NOMO-1 (cell line): Measurements from ENCODE around the gene CD79A.

Experiments used
- DNase-seq, 2 experiments: peaks; one replicate each; lab custom pipeline; 2025; ENCODE audit not compliant: unreplicated experiment in 2 of 2; lab: John Stamatoyannopoulos, UW

The CD79A gene

DNA sequence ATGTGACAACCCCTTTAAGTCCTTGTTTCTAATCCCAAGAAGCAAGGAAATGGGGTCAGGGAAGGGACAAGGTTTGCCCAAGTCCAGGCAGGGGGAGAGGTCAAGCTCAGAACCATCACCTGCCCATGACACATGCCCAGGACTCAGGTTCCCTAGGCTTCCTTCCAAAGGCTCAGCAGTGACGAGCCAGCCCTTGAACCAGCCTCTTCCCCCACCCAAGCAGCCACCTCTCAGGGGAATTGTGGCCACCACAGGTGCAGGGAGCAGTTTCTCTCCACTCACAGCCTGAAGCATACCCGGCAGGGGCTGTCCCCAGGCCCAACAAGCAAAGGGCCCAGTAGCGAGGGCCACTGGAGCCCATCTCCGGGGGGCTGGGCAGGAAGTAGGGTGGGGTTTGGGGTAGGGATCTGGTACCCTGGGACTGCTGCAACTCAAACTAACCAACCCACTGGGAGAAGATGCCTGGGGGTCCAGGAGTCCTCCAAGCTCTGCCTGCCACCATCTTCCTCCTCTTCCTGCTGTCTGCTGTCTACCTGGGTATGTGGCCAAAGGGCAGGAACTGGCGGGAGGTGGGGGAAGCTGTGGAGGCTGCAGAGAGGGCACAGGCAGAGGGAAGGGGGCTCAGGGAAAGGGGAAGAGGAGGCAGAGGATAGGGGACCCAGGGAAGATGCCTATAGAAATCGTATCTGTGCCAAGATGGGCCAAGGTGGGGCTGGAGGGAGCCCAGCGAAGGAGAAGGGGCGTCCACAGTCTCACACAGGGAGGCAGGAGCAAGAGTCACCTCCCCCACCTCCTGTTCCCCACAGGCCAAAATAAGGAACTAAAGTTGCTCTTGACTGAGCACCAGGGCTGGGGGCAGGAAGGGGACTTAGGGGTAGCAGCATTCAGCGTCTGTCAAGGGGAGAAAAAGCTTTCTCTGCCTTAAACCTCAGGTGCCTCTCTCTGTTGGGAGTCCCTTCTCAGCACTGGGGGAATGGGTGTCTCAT is at the start of gene CD79A:
Gene CD79A, plus strand, starts transcription at position 433 of the 986 bp plus-strand sequence. Its CDS starts 26 bp downstream, at position 459.
- DNase-seq = peak; percentile 84 to 94

DNA sequence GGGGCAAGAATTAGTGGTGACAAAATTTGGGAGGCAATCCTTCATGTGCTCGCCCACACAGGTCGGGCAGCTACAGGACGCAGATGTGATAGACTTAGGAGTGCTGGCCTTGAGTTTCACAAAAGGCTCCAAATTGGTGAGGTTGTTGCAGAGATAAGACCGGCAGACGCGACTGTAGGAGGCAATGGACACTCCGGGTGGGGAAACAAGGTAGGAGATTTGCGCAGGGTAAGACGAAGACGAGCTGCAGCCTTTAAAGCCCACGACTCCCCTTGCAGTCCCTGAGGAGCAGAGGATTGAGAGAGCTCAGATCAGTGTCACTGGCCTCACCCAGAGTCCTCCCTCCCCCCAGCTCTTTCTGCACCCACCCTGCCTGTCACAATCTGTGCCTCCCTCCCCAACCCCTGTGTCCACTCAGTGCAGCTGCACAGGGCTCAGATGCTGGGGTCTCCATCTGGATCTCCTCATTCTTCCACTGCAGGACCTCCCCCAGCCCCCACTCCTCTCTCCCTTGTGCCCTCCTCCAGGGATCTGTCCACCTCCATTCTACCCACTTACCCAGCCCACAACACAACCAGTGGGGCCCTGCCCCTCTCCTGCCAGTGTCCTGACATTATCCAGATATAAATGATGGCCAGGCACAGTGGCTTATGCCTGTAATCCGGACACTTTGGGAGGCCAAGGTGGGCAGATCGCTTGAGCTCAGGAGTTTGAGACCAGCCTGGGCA is 38.9 kb upstream of the CD79A start:
- no peak for DNase-seq

DNA sequence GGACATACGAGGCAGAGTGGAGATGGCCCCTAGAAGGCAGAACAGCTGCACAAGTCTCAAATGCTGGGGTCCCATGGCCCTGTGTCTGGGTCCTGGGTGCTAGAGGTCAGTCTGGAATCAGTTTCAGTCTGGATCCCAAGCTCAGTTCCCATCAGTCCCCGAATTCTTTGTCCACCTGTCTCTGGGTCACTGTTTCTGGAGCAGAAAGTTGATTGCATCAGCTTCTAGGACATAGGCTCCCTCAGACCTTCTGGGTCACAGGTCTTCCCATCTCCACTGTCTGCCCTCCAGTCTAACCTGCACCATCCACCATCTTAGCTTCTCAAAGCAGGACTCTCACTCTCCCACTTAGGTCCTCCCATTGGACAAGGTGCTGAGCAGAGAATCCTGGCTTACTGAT is 37.9 kb upstream of the CD79A start:
- DNase-seq = no peak

DNA sequence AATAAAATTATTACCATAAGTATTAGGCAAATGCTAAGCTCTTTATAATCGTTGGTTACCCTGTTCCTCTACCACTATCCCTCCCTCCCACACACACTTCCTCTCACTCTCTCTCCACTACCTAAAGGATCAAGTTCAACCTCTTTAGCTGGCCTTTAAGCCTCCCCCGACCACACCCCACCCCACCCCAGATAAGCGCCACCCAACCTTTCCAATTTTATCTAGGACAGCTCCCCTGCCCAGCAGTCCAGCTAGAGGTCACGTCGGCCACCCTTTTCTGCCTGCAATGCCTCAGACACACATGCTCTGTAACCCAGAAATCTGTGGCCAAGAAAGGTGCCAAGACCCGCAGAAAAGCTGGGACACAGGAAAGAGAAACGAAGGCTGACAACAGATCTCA is 33.7 kb upstream of the CD79A start:
- DNase-seq = no peak

DNA sequence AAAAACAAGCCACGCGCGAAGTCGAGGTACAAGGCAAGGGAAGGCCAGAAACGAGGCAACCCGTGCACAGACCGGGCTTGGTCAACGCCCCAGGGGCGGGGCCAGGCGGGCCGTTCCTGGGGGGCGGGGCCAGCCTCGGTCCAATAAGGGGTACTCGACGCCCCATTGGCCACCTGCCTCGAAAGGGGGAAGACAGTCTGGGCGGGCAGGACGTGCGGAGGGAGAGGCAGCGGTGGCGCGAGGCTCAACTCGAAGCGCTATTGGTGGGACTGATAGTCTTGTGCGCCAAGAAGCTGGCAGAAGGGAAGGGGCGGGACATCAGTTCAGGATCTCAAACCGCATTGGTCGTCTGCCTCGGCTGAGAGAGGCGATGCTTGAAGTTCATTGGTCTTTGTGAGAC is 32.5 kb upstream of the CD79A start, which contains the start of gene LYPD4:
Gene LYPD4, minus strand, starts transcription at position 83 of the 400 bp plus-strand sequence. CDS start 5,398 bp downstream, outside the sequence.
- DNase-seq = no peak

DNA sequence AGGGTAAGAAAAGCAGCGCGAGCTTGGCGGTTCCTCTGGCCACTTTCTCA is 32.3 kb upstream of the CD79A start, which contains the start of gene DMRTC2:
Gene DMRTC2, plus strand, starts transcription at position 42 of the 50 bp plus-strand sequence. CDS start 2,387 bp downstream, outside the sequence.
- DNase-seq = no peak

DNA sequence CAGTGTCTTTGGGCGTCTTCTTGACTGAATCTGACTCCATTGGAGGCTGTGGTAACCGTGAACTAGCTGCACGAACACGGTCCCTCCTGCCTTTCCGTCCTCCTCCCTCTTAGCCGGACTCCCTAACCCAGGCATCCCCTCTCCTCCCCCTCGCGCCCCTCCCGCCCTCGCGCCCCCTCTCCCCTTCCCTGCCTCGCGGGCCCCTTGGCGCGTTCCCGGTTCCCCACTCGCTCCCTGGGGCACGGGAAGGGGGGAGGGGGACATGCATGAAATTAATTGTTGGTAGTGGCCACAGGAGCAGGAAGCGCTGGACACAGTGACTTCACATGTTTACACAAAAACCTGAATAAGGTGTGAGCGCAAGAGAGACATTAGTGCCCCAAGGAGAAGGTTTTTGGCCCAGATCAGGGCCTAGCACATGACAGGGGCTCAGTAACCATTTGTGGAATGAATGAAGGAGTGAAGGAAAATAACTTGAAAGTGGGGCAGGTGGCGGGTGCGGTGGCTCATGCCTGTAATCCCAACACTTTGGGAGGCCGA is 32.0 kb upstream of the CD79A start:
- DNase-seq = no peak

DNA sequence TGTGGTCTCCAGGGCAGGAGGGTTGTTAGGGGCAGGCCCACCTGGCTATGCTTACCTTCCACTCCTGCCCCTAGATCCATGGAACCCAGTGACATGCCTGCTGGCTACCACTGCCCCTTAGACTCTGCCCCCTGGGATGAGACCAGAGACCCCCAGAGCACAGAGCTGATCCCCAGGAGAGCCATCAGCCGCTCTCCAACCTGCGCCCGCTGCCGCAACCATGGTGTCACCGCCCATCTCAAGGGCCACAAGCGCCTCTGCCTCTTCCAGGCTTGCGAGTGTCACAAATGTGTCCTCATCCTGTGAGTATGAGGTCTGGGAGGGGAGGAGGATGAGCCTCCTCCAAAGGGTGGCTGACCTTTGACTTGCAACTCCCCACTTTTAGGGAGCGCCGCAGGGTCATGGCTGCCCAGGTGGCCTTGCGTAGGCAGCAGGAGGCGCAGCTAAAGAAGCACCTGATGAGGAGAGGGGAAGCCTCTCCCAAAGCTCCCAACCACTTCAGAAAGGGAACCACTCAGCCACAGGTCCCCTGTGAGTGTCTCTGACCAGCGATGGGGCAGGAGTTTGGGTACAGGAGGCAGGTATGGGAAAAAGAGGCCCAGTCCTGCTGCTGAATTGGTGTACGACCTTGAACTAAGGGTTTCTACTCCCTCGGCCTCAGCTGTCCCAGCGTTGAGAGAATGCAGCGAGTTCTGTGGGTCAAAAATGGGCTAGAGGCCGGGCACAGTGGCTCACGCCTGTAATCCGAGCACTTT is 29.6 kb upstream of the CD79A start:
- DNase-seq = no peak

DNA sequence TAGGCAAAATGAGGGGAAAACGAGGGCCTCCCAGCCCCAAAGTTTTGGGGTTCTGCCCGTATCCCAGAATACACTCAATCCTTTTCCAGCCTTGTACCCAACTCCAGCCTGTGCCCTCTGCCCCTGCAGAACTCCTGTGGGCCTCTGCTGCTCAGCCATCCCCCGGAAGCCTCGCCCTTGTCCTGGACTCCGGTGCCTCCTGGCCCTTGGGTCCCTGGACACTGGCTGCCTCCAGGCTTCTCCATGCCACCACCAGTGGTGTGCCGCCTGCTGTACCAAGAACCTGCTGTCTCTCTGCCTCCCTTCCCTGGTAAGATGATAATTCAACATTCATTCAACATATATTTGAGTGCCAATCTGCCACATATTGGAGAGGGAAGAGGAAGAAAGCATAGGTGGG is 28.4 kb upstream of the CD79A start:
- DNase-seq = no peak

DNA sequence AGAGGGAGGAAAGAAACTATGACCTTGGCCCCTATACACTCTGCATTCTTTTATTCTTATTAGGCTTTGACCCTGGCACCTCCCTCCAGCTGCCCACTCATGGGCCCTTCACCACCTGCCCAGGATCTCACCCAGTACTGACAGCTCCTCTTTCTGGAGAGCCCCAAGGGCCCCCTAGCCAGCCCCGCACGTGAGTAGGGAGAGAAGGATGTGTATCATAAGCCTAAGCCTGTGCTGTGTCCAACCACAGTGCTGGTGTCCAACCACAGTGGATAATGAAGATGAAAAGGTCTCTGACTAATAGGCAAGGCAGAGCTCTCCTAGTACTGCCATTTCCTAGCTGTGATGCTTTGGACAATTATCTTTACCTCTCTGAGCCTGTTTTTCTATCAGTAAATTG is 28.0 kb upstream of the CD79A start:
- DNase-seq = no peak

DNA sequence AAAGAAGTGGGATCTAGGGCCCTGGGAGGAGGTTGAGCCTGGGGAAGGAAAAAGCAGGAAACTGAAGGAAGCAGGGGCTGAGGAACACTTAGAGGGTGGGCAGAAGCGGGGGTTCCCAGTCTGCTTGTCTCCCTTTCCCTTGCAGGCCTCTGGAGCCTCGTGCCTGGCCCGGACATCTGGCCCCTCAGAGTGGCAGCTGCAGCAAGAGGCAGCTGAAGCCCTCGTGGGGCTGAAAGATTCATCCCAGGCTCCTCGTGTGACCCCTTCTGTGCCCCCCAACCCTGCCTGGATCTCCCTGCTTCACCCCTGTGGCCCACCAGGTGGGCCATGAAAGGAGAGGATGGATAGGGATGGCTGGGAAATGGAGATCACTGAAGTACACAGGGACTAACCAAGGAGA is 26.7 kb upstream of the CD79A start:
- no peak for DNase-seq

DNA sequence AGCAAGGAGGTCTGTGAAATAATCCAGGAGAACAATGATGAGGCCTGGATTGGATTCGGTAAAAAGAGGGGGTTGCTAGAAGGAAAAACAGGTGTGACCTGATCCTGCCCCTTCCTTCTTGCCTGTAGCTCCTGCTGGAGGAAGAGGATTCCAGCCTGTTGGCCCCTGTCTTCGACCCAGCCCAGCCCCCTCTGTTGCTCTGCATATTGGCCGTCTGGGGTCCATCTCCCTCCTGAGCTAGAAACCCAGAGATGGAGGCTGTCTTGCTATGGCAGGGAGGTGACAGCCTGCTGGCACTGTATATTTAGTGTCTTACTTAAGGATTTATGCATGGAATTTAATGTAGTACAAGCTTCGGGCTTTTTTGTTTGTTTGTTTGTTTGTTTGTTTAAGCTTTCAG is 25.6 kb upstream of the CD79A start:
- DNase-seq = no peak

DNA sequence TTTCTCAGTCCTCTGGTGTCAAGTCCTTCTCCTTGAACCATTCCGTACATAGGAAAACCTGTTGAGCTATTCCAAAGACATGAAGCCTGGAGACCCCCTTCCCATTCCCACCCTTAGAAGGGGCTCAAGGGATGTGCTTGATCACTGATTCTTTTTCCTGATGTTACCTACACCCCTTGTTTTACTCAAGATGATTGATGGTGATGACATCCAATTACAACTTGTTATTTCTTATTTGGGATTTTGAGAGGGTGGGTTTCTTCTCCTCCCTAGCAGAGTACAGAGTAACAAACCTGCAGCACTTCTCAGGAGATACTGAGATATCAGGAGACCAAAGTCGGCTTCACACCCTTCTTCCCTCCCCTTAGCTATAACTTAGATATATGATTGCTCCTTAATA is 23.7 kb upstream of the CD79A start:
- no peak for DNase-seq

DNA sequence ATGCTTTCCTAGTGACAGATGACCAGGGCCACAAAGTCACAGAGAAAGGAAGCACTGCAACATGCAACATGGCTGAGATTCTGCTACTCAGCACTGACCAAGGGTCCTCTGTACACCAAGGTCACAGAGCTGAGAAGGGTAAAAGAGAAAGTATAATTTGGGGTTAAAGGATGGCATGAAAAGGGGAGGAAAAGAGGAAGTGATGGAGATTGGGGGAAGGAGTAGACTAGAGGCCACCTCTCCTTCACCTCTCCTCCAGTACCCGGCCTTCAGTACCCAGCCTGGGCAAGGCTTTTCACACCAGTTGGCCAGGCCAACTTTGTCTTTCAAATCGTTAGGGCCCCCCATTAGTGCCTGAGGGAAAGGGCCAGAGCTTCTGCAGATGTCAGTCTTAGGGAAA is 23.3 kb upstream of the CD79A start:
- DNase-seq = no peak

DNA sequence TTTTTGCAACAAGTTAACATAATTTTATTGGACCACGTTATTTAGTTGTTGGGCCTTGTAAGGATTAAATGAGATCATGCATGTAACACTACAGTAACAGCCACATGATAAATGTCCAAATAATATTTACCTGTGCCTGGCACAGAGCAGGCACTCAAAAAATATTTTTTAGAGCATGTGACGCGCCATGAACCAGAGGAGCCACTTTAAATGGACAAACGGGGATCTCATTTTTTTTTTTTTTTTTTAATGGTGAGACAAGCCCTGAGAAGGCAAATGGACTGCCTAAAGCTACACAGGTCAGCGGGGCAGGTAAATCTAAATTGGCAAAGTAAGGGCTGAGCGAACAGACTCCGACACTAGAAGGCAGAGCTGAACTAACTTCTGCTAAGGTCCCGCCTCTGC is 17.9 kb upstream of the CD79A start:
- DNase-seq = no peak

DNA sequence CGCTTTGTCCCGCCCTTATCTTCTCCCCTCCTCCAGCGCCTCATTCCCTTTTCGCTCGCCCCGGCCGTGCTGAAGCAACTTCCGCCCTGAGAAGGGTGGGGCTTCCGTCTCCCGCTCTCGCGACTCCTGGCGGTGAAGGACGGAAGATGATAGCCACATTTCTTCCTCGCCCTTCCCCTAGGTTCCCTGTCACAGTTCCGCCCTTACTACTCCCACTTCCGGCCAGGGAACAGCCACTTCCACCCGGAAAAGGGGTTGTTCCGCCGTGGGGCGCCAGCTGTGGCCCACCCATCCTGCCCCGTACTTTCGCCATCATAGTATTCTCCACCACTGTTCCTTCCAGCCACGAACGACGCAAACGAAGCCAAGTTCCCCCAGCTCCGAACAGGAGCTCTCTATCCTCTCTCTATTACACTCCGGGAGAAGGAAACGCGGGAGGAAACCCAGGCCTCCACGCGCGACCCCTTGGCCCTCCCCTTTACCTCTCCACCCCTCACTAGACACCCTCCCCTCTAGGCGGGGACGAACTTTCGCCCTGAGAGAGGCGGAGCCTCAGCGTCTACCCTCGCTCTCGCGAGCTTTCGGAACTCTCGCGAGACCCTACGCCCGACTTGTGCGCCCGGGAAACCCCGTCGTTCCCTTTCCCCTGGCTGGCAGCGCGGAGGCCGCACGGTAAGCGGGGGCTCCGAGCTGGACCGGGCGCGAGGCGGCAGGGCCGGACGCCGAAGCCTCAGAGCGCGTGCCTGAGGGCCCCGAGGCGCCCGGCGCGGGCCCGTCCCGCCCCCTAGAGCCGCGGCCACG is 17.3 kb upstream of the CD79A start, which contains the start of gene RPS19:
Gene RPS19, plus strand, starts transcription at position 638 of the 801 bp plus-strand sequence. CDS start 520 bp downstream, outside the sequence.
- DNase-seq = peak; percentile 96

DNA sequence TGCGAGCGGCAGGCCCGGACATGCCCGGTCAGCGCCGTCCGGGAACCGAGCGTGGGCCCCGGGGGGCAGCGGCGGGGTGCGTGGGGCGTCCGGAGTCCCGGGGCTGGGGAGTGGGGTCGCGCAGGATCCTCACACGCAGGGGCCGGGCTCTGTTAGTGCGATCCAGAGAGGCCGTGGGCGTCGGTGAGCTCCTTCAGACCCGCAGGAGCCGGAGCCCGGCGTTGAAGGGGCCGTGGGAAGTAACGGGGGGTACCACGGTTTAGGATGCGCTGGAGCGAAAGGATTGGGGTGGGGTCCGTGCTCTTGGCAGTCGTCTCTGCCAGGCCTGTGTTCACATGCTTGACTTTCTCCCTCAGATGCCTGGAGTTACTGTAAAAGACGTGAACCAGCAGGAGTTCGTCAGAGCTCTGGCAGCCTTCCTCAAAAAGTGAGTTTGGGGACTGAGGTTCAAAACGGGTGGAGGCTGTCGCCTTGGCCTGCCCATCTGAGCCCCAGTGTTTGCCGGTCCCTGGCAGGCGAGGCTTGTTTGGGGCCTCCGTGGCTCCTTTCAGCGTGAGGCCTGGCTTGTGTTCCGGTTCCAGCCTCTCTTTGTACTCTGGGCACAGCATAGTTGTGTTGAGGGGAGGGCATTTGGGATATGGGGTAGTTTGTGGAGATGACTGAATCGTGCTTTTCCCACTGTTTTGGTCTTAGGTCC is 16.5 kb upstream of the CD79A start:
- peak in 1 of 2 experiments; percentile 24 for DNase-seq

DNA sequence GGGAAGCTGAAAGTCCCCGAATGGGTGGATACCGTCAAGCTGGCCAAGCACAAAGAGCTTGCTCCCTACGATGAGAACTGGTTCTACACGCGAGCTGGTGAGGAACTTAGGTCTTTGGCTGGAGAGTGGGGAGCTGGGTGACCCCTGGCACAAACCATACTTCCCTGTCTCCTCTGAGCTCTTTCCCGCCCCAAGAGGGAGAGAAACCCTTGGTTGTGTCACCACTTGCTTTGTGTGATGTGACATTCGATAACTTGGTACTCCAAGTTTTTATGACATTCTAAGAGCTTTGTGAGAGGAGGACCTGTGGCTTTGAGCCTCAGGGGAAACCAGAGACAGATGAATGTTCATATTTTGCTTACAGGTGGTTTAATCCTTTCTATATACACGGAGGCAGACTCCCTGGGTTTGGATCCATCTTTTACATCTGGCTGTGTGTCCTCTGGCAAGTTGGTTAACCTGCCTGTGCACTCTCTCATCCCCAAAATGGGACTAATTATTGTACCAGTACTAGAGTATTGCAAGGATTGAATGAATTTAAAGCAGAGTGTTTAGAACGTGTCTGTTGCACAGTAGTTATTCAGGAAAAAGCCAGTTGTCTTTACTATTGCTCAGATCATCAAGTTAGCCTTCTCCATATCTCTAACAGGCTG is 15.8 kb upstream of the CD79A start:
- DNase-seq = peak; percentile 10 to 29

DNA sequence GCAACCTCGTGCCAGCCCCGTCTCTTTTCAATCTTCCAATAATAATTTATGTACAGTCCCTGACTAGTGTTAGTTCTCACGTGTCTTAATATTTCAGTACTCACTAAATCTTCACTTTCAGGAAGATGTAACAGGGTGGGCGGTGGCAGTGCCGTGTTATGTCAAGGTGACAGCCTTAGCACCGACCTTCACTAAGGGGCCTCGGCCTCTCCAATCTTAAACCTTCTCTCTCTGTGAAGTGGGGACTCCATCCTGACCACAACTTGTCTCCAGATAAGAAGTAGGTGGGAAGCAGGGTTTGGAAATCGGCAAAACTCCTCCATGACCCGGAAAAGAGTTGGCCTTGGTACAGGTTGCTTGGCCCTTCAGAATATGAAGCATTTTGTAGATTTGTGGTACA is 15.2 kb upstream of the CD79A start:
- no peak for DNase-seq
